OCI-LY1 (cell line): Measurements from ENCODE around the gene KDM4D.

Experiments used
- CTCF ChIP-seq: fragments of 200-600 bp; sonication (generic), shearing (Covaris generic); IDR thresholded peaks from 2 replicates; pipeline ENCODE4 v1.5.1; 2017; ENCODE audit warnings: mild to moderate bottlenecking, antibody characterized with exemption, low read length, moderate library complexity, mixed read lengths
- EZH2 ChIP-seq: fragments of 200-600 bp; sonication (generic), shearing (Covaris generic); IDR thresholded peaks from 2 replicates; pipeline ENCODE4 v1.8.0; 2017; ENCODE audit warnings: borderline replicate concordance, mixed run types, mild to moderate bottlenecking, antibody characterized with exemption, low read length, moderate library complexity, mixed read lengths

- no peak for TF ChIP-seq CTCF
- no peak for TF ChIP-seq EZH2
These were observed 45.2 kb upstream of the KDM4D start for GRCh38 chr11:94928117-94928990.
